ENCODE results near the gene RAP2C. TPM values are rescaled to one million over a fixed set of nuclear protein-coding genes. Genes with fewer than 3 reads are reported as not detected.

Gene RAP2C
- polyA plus RNA-seq, 4 donors, result 10.8 to 38.4 (median 18.4) TPM

GRCh38 chrX:132188175-132188574 is 31.1 kb downstream of the RAP2C start:
- WGBS, 3 donors, result 72 to 85% (median 84%) methylated on average over 3 of the region's 3 CpGs
- Histone ChIP-seq H3K27me3 (ENCODE audit: control insufficient read depth in 3 of 3, insufficient read depth in 3 of 3, low read length in 3 of 3) (no peaks in the 10 kb centered on the region), H3K4me1 (ENCODE audit: control insufficient read depth in 3 of 3, insufficient read depth in 2 of 3, low read depth in 1 of 3, low read length in 2 of 3) (no peaks in the 10 kb centered on the region), H3K4me3 (ENCODE audit: low read depth in 1 of 3, low read length in 3 of 3) (no peak overlapping the region), H3K9me3 (ENCODE audit: control insufficient read depth in 2 of 2, insufficient read depth in 1 of 2, low read depth in 1 of 2, low read length in 1 of 2) (no peaks in the 10 kb centered on the region), H3K36me3 (ENCODE audit: control insufficient read depth in 3 of 3, insufficient read depth in 2 of 3, low read depth in 1 of 3, low read length in 3 of 3) (no peaks in the 10 kb centered on the region), H3K27ac (ENCODE audit: low read depth in 1 of 3, low read length in 2 of 3) (no peak overlapping the region)
- DNase-seq (no peak), FAIRE-seq (no peak)

DNA sequence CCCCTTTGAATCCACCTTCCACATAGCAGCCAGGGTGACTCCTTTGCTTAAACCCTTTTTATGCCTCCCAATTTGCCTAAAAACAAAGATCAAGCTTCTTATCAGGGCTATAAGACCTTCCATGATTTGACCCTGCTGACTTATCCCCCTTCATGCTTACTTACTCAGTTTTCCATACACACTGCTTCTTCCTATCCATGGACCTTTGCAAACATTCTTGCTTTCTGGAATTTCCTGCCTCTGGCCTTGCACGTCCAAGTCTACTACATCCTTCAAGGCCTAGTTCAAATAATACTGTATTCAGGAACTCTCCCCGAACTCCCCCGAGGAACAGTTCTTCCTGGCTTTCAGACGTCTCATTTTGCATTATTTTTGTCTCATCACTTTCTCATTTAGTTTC is 31.8 kb downstream of the RAP2C start:
- no peak for FAIRE-seq
- no peak for DNase-seq
- 63 to 84% (median 73%) methylated on average over 4 of the region's 4 CpGs for WGBS, 3 donors
- Histone ChIP-seq H3K27ac (ENCODE audit: low read depth in 1 of 3, low read length in 2 of 3) (no peak overlapping the region), H3K9me3 (ENCODE audit: control insufficient read depth in 2 of 2, insufficient read depth in 1 of 2, low read depth in 1 of 2, low read length in 1 of 2) (no peaks in the 10 kb centered on the region), H3K4me3 (ENCODE audit: low read depth in 1 of 3, low read length in 3 of 3) (no peak overlapping the region), H3K36me3 (ENCODE audit: control insufficient read depth in 3 of 3, insufficient read depth in 2 of 3, low read depth in 1 of 3, low read length in 3 of 3) (no peaks in the 10 kb centered on the region), H3K27me3 (ENCODE audit: control insufficient read depth in 3 of 3, insufficient read depth in 3 of 3, low read length in 3 of 3) (no peaks in the 10 kb centered on the region), H3K4me1 (ENCODE audit: control insufficient read depth in 3 of 3, insufficient read depth in 2 of 3, low read depth in 1 of 3, low read length in 2 of 3) (no peaks in the 10 kb centered on the region)

DNA sequence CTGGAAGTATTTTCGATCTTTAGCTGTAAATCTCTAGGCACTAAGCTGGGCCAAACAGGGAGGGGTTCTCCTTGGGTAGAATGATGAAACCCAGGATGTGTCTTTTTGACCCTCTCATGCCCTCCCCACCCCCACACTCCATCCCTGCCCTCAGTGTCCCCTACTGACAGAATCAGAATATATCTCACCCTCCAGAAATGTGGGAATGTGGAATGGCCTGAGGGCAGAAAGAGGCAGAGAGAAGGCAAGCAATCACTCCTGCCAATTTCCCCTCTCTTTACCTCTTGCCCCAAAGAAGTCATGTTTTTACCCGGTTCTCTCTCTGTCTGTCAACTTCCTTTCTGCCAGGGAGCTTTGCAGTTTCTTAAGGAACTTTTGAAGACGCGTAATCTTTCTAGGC is 34.4 kb downstream of the RAP2C start:
- no peaks in the 10 kb centered on the region for H3K9me3 ChIP-seq (ENCODE audit: control insufficient read depth in 2 of 2, insufficient read depth in 1 of 2, low read depth in 1 of 2, low read length in 1 of 2)
- no peaks in the 10 kb centered on the region for H3K27me3 ChIP-seq (ENCODE audit: control insufficient read depth in 3 of 3, insufficient read depth in 3 of 3, low read length in 3 of 3)
- no peak for FAIRE-seq
- WGBS, 3 donors, result 84 to 96% (median 86%) methylated on average over 4 of the region's 4 CpGs
- DNase-seq, result no peak
- H3K36me3 ChIP-seq (ENCODE audit: control insufficient read depth in 3 of 3, insufficient read depth in 2 of 3, low read depth in 1 of 3, low read length in 3 of 3), result no peaks in the 10 kb centered on the region
- no peak overlapping the region for H3K27ac ChIP-seq (ENCODE audit: low read depth in 1 of 3, low read length in 2 of 3)
- no peaks in the 10 kb centered on the region for H3K4me1 ChIP-seq (ENCODE audit: control insufficient read depth in 3 of 3, insufficient read depth in 2 of 3, low read depth in 1 of 3, low read length in 2 of 3)
- H3K4me3 ChIP-seq (ENCODE audit: low read depth in 1 of 3, low read length in 3 of 3), result no peak overlapping the region

DNA sequence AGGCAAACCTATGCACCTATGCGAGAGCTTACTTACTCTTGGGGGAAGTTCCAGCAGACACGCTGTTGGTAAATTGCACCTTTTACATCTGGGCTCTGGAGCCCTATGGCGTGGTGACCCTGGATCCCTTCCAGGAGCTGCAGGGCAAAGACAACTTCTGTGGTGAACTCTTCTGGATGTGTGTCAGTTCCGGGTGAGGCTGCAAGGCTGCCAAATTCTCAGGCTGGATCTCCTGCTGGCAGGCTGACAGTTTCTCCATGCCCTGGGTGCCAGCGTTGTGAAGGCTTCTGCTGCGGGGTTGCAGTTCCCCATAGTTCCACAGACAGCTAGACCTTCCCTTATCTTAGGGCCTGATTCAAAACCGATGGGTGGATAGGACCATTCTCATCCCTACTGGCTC is 37.9 kb downstream of the RAP2C start:
- H3K27me3 ChIP-seq (ENCODE audit: control insufficient read depth in 3 of 3, insufficient read depth in 3 of 3, low read length in 3 of 3), result no peaks in the 10 kb centered on the region
- H3K27ac ChIP-seq (ENCODE audit: low read depth in 1 of 3, low read length in 2 of 3), result no peak overlapping the region
- H3K4me3 ChIP-seq (ENCODE audit: low read depth in 1 of 3, low read length in 3 of 3), result no peak overlapping the region
- FAIRE-seq (no peak), DNase-seq (peak in 1 of 2 donors; percentile 17)
- H3K36me3 ChIP-seq (ENCODE audit: control insufficient read depth in 3 of 3, insufficient read depth in 2 of 3, low read depth in 1 of 3, low read length in 3 of 3), result no peaks in the 10 kb centered on the region
- H3K4me1 ChIP-seq (ENCODE audit: control insufficient read depth in 3 of 3, insufficient read depth in 2 of 3, low read depth in 1 of 3, low read length in 2 of 3), result no peaks in the 10 kb centered on the region
- no peaks in the 10 kb centered on the region for H3K9me3 ChIP-seq (ENCODE audit: control insufficient read depth in 2 of 2, insufficient read depth in 1 of 2, low read depth in 1 of 2, low read length in 1 of 2)
- 18 to 68% (median 50%) methylated on average over 7 of the region's 7 CpGs for WGBS, 3 donors

GRCh38 chrX:132180929-132181328 is 38.3 kb downstream of the RAP2C start:
- FAIRE-seq (no peak), DNase-seq (peak; percentile 54 to 64)
- H3K9me3 ChIP-seq (ENCODE audit: control insufficient read depth in 2 of 2, insufficient read depth in 1 of 2, low read depth in 1 of 2, low read length in 1 of 2), result no peaks in the 10 kb centered on the region
- no peak overlapping the region for H3K4me3 ChIP-seq (ENCODE audit: low read depth in 1 of 3, low read length in 3 of 3)
- WGBS, 3 donors, result 31 to 63% (median 33%) methylated on average over 3 of the region's 3 CpGs
- H3K36me3 ChIP-seq (ENCODE audit: control insufficient read depth in 3 of 3, insufficient read depth in 2 of 3, low read depth in 1 of 3, low read length in 3 of 3), result no peaks in the 10 kb centered on the region
- no peaks in the 10 kb centered on the region for H3K4me1 ChIP-seq (ENCODE audit: control insufficient read depth in 3 of 3, insufficient read depth in 2 of 3, low read depth in 1 of 3, low read length in 2 of 3)
- no peaks in the 10 kb centered on the region for H3K27me3 ChIP-seq (ENCODE audit: control insufficient read depth in 3 of 3, insufficient read depth in 3 of 3, low read length in 3 of 3)
- H3K27ac ChIP-seq (ENCODE audit: low read depth in 1 of 3, low read length in 2 of 3), result no peak overlapping the region

GRCh38 chrX:132173647-132174046 is 45.6 kb downstream of the RAP2C start:
- DNase-seq, result no peak
- no peaks in the 10 kb centered on the region for H3K9me3 ChIP-seq (ENCODE audit: control insufficient read depth in 2 of 2, insufficient read depth in 1 of 2, low read depth in 1 of 2, low read length in 1 of 2)
- no peaks in the 10 kb centered on the region for H3K27me3 ChIP-seq (ENCODE audit: control insufficient read depth in 3 of 3, insufficient read depth in 3 of 3, low read length in 3 of 3)
- no peak overlapping the region for H3K4me3 ChIP-seq (ENCODE audit: low read depth in 1 of 3, low read length in 3 of 3)
- no peaks in the 10 kb centered on the region for H3K4me1 ChIP-seq (ENCODE audit: control insufficient read depth in 3 of 3, insufficient read depth in 2 of 3, low read depth in 1 of 3, low read length in 2 of 3)
- H3K27ac ChIP-seq (ENCODE audit: low read depth in 1 of 3, low read length in 2 of 3), result no peak overlapping the region
- H3K36me3 ChIP-seq (ENCODE audit: control insufficient read depth in 3 of 3, insufficient read depth in 2 of 3, low read depth in 1 of 3, low read length in 3 of 3), result no peaks in the 10 kb centered on the region
- WGBS, 3 donors, result 50 to 61% (median 55%) methylated on average over 1 of the region's 1 CpG
- FAIRE-seq, result no peak

GRCh38 chrX:132171881-132172280 is 47.4 kb downstream of the RAP2C start:
- WGBS, 3 donors, result 80 to 86% (median 84%) methylated on average over 3 of the region's 3 CpGs
- H3K27ac ChIP-seq (ENCODE audit: low read depth in 1 of 3, low read length in 2 of 3), result no peak overlapping the region
- H3K36me3 ChIP-seq (ENCODE audit: control insufficient read depth in 3 of 3, insufficient read depth in 2 of 3, low read depth in 1 of 3, low read length in 3 of 3), result no peaks in the 10 kb centered on the region
- FAIRE-seq, result no peak
- H3K27me3 ChIP-seq (ENCODE audit: control insufficient read depth in 3 of 3, insufficient read depth in 3 of 3, low read length in 3 of 3), result no peaks in the 10 kb centered on the region
- H3K4me3 ChIP-seq (ENCODE audit: low read depth in 1 of 3, low read length in 3 of 3), result no peak overlapping the region
- no peaks in the 10 kb centered on the region for H3K4me1 ChIP-seq (ENCODE audit: control insufficient read depth in 3 of 3, insufficient read depth in 2 of 3, low read depth in 1 of 3, low read length in 2 of 3)
- no peak for DNase-seq
- no peaks in the 10 kb centered on the region for H3K9me3 ChIP-seq (ENCODE audit: control insufficient read depth in 2 of 2, insufficient read depth in 1 of 2, low read depth in 1 of 2, low read length in 1 of 2)

- Histone ChIP-seq H3K27ac (ENCODE audit: low read depth in 1 of 3, low read length in 2 of 3) (no peak overlapping the region), H3K27me3 (ENCODE audit: control insufficient read depth in 3 of 3, insufficient read depth in 3 of 3, low read length in 3 of 3) (no peaks in the 10 kb centered on the region), H3K4me1 (ENCODE audit: control insufficient read depth in 3 of 3, insufficient read depth in 2 of 3, low read depth in 1 of 3, low read length in 2 of 3) (no peaks in the 10 kb centered on the region), H3K36me3 (ENCODE audit: control insufficient read depth in 3 of 3, insufficient read depth in 2 of 3, low read depth in 1 of 3, low read length in 3 of 3) (no peaks in the 10 kb centered on the region), H3K4me3 (ENCODE audit: low read depth in 1 of 3, low read length in 3 of 3) (no peak overlapping the region), H3K9me3 (ENCODE audit: control insufficient read depth in 2 of 2, insufficient read depth in 1 of 2, low read depth in 1 of 2, low read length in 1 of 2) (no peaks in the 10 kb centered on the region)
- DNase-seq (peak; percentile 1 to 9), FAIRE-seq (no peak)
- 28 to 56% (median 47%) methylated on average over 3 of the region's 3 CpGs for WGBS, 3 donors
These were observed 47.8 kb downstream of the RAP2C start for GRCh38 chrX:132171478-132171877.

DNA sequence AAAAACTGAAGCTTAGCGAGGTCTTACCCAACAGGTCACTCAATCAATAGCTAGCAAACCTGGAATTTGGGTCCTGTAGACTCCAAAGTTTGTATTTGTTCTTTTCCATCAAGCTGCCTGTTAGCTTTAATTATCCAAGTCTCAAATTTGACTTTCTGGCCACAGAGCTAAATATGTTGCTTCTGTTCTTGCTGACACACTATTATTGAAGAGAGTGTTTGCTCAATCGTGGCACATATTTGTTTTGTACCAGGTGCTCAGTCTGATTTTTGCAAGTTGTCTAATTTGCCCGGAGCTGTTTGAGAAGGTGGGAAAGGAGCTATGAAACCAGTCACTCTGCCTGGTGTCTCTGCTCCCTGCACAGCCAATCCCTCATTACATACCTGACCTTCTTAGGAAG is 49.7 kb downstream of the RAP2C start:
- Histone ChIP-seq H3K4me1 (ENCODE audit: control insufficient read depth in 3 of 3, insufficient read depth in 2 of 3, low read depth in 1 of 3, low read length in 2 of 3) (no peaks in the 10 kb centered on the region), H3K27ac (ENCODE audit: low read depth in 1 of 3, low read length in 2 of 3) (no peak overlapping the region), H3K36me3 (ENCODE audit: control insufficient read depth in 3 of 3, insufficient read depth in 2 of 3, low read depth in 1 of 3, low read length in 3 of 3) (no peaks in the 10 kb centered on the region), H3K4me3 (ENCODE audit: low read depth in 1 of 3, low read length in 3 of 3) (no peak overlapping the region), H3K27me3 (ENCODE audit: control insufficient read depth in 3 of 3, insufficient read depth in 3 of 3, low read length in 3 of 3) (no peaks in the 10 kb centered on the region), H3K9me3 (ENCODE audit: control insufficient read depth in 2 of 2, insufficient read depth in 1 of 2, low read depth in 1 of 2, low read length in 1 of 2) (no peaks in the 10 kb centered on the region)
- 46 to 63% (median 51%) methylated on average over 3 of the region's 3 CpGs for WGBS, 3 donors
- DNase-seq, result no peak
- FAIRE-seq, result no peak

All from small intestine (tissue), 7 donors.